SU-DHL-6 (cell line): Measurements from ENCODE around the gene ANKRD39.

ENCODE experiments used
- H2AFZ ChIP-seq: fragments of 200-600 bp; sonication (generic); 2 replicates; pipeline ENCODE4 v1.6.1; 2014; ENCODE audit warnings: low read depth, mild to moderate bottlenecking, moderate library complexity, mixed read lengths, antibody characterized with exemption, low read length; ENCODE audit not compliant: severe bottlenecking
- H3F3A ChIP-seq: fragments of 200-600 bp; shearing (Covaris generic); 2 replicates; pipeline ENCODE4 v1.6.0; 2016; ENCODE audit warnings: antibody characterized with exemption, mild to moderate bottlenecking; ENCODE audit not compliant: insufficient read depth
- H3K27ac ChIP-seq: fragments of 200-600 bp; sonication (generic); 2 replicates; pipeline ENCODE4 v1.5.1; 2016; ENCODE audit warnings: low read depth, mild to moderate bottlenecking, low read length, moderate library complexity, mixed read lengths
- H3K27me3 ChIP-seq: fragments of 200-600 bp; sonication (generic), shearing (Covaris generic); 2 replicates; pipeline ENCODE4 v1.6.0; 2014; ENCODE audit warnings: mild to moderate bottlenecking, low read length
- H3K36me3 ChIP-seq: fragments of 200-600 bp; sonication (generic); 2 replicates; pipeline ENCODE4 v1.6.1; 2014; ENCODE audit warnings: mild to moderate bottlenecking, low read length, mixed read lengths
- H3K4me2 ChIP-seq: fragments of 300-600, 200-600 bp; shearing (Covaris generic), sonication (generic); 2 replicates; pipeline ENCODE4 v1.6.0; 2014; ENCODE audit warnings: low read length, low read depth, mild to moderate bottlenecking; ENCODE audit not compliant: poor library complexity, severe bottlenecking
- H3K4me3 ChIP-seq: fragments of 200-600 bp; sonication (generic); 2 replicates; pipeline ENCODE4 v1.5.1; 2014; ENCODE audit warnings: antibody characterized with exemption, low read length, mild to moderate bottlenecking, mixed read lengths; ENCODE audit not compliant: insufficient read depth, poor library complexity, severe bottlenecking
- H3K79me2 ChIP-seq: fragments of 200-600 bp; sonication (generic); 2 replicates; pipeline ENCODE4 v1.6.1; 2014; ENCODE audit warnings: mild to moderate bottlenecking, low read length, moderate library complexity; ENCODE audit not compliant: insufficient read depth
- H3K9ac ChIP-seq: fragments of 200-600 bp; sonication (generic); 2 replicates; pipeline ENCODE4 v1.7.0; 2014; ENCODE audit warnings: mild to moderate bottlenecking, low read length
- H3K9me2 ChIP-seq: fragments of 200-600 bp; sonication (generic); replicated peaks from 2 replicates; pipeline ENCODE4 v1.6.1; 2014; ENCODE audit warnings: low read length; ENCODE audit not compliant: insufficient read depth
- H3K9me3 ChIP-seq: fragments of 200-600 bp; sonication (generic); 2 replicates; pipeline ENCODE4 v1.6.1; 2014; ENCODE audit warnings: low read length, mixed read lengths; ENCODE audit not compliant: insufficient read depth
- H4K20me1 ChIP-seq: fragments of 200-600 bp; sonication (generic); 2 replicates; pipeline ENCODE4 v1.6.1; 2014; ENCODE audit warnings: low read depth, mild to moderate bottlenecking, antibody characterized with exemption, low read length, moderate library complexity, mixed read lengths
- CTCF ChIP-seq: fragments of 200-600 bp; sonication (generic); IDR thresholded peaks from one replicate; pipeline ENCODE4 v1.5.1; 2017; ENCODE audit warnings: antibody characterized with exemption, mild to moderate bottlenecking, low read length, moderate library complexity; ENCODE audit not compliant: insufficient read depth, poor library complexity, severe bottlenecking
- EZH2phosphoT487 ChIP-seq: fragments of 200-600 bp; sonication (generic), shearing (Covaris generic); conservative IDR thresholded peaks from 2 replicates; pipeline ENCODE4 v1.6.1; 2018; ENCODE audit warnings: mild to moderate bottlenecking, antibody characterized with exemption, low read length, moderate library complexity, mixed read lengths

ANKRD39 gene

DNA sequence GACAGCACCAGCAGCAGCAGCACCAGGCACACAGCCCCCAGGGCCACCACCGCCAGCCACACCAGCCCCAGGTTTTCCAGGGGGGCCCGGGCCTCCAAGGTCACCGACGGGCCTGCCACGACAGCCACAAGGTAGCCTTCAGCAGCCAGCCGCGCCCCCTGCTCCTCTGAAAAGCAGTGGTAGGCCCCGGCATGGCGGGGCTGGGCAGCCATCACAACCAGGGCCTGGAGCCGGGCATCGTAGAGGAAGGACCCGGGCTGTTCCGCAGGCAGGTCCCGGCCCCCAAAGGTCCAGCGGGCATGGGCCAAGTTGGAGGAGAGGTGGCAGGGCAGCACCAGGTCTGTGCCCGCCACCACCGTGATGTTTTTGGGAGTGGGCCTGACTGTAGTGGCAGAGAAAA is 3.3 kb upstream of the ANKRD39 start:
- no peaks in the 10 kb centered on the region for H3F3A ChIP-seq
- no peak overlapping the region for H3K9ac ChIP-seq
- no peaks in the 10 kb centered on the region for H4K20me1 ChIP-seq
- no peak overlapping the region for H3K4me3 ChIP-seq
- H2AFZ ChIP-seq, result no peak overlapping the region
- no peaks in the 10 kb centered on the region for H3K27me3 ChIP-seq
- H3K79me2 ChIP-seq, result peaks cover 6% of the 10 kb centered on the region; the same call in 1 of the 2 replicates
- no peak overlapping the region for H3K27ac ChIP-seq
- no peak overlapping the region for H3K4me2 ChIP-seq
- H3K9me3 ChIP-seq, result no peaks in the 10 kb centered on the region
- no peaks in the 10 kb centered on the region for H3K36me3 ChIP-seq
- TF ChIP-seq CTCF (no peak), EZH2phosphoT487 (no peak)
- no peaks in the 10 kb centered on the region for H3K9me2 ChIP-seq

DNA sequence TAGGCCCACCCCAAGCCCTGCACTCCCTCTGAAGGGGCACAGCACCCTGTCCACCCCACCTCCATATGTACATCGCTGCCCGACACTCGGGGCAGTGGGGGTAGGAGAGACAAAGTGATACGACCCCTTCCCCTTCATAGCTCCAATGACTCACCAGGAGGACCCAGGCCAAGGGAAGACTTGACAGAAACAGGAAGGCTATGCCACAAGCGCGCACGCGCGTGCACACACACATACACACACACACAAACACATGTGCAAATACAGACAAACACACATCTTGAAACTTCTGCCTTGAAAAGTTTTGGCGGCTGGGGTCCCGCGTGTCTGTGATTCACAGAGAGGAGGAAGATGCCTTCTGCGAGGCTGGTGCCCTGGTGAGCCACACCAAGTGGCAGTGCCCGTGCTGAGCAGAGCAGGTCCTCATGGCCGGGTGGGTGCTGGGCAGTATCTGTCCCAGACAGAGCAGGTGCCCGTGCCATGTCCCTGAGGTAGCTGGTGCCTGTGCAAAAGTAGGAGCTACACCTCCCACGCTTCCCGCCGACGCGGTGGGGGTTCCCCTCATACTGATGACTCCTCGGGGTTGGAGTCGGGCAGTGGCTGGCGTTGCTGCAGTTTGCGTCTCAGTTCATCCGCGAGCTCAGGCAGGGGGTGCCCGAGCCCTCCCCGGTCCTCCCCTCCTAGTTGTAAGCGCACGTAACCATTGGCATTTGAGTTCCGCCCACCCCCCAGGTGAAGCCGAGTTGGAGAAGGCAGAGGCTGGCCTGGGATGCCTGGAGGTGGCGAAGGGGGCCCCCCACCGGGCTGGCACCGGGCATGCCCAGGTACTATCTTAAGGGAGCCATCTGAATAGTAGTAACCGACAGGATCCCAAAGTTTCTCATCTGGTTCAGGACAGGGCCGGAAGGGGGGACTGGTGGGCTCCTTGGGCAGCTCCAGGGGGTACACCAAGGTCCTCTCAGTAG is 2.5 kb upstream of the ANKRD39 start:
- Histone ChIP-seq H3K36me3 (no peaks in the 10 kb centered on the region), H3K9me2 (no peaks in the 10 kb centered on the region), H3K4me2 (no peak overlapping the region), H3K9ac (no peak overlapping the region), H3K9me3 (no peaks in the 10 kb centered on the region), H3K27me3 (no peaks in the 10 kb centered on the region), H3F3A (no peaks in the 10 kb centered on the region), H3K27ac (no peak overlapping the region), H3K4me3 (no peak overlapping the region), H2AFZ (no peak overlapping the region), H4K20me1 (no peaks in the 10 kb centered on the region), H3K79me2 (peaks cover 6% of the 10 kb centered on the region; the same call in 1 of the 2 replicates)
- TF ChIP-seq EZH2phosphoT487, result no peak
- TF ChIP-seq CTCF, result no peak

- no peak overlapping the region for H2AFZ ChIP-seq
- H4K20me1 ChIP-seq, result no peaks in the 10 kb centered on the region
- no peaks in the 10 kb centered on the region for H3K9me3 ChIP-seq
- peaks cover 6% of the 10 kb centered on the region; the same call in 1 of the 2 replicates for H3K79me2 ChIP-seq
- no peak overlapping the region for H3K4me3 ChIP-seq
- no peak for TF ChIP-seq CTCF
- no peak for TF ChIP-seq EZH2phosphoT487
- H3K36me3 ChIP-seq, result no peaks in the 10 kb centered on the region
- H3K27ac ChIP-seq, result no peak overlapping the region
- no peaks in the 10 kb centered on the region for H3K9me2 ChIP-seq
- H3F3A ChIP-seq, result no peaks in the 10 kb centered on the region
- no peak overlapping the region for H3K4me2 ChIP-seq
- H3K9ac ChIP-seq, result no peak overlapping the region
- H3K27me3 ChIP-seq, result no peaks in the 10 kb centered on the region
These were observed 1.9 kb upstream of the ANKRD39 start for GRCh38 chr2:96859681-96860064.
